ENCODE results near the gene CNTNAP5.

The CNTNAP5 gene

DNA sequence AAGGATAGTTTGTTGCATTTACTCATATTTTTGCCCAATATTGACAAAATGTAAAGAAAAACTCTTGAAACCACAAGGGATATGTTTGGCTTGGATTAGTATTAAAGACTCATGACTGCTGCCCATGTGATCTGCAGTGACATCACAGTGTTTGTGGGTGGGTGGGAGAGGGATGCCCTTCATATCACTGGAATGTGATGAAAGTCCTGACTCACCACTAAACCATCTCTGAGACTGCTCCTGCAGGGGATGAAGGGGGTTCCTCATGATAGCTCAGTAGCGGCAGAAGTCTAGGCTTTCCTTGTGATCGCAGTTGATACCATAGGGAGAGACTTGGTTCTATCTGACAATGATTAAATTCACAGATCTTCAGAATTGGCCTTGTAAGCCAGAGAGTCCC is 451.2 kb downstream of the CNTNAP5 start:
- peak; percentile 52 for DNase-seq (ENCODE audit: low read depth)

DNA sequence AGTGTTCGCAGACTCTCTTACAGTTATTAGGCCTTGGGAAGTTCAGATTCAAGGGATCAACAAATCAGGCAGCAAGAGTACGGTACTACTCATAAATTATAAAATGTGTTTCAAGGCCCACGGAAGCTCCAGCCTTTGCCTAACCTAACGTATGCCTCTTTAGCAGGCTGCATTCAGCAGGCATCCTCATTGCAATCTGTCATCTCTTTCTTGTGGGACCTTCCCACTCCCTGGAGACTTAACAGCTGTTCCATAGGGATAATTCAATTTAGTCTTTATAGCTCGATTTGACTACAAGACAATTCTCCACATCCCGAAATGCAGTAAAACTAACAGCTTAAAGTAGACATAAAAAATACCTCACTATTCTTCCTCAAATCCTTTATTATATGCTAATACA is 453.7 kb downstream of the CNTNAP5 start:
- no peak for DNase-seq (ENCODE audit: low read depth)

DNA sequence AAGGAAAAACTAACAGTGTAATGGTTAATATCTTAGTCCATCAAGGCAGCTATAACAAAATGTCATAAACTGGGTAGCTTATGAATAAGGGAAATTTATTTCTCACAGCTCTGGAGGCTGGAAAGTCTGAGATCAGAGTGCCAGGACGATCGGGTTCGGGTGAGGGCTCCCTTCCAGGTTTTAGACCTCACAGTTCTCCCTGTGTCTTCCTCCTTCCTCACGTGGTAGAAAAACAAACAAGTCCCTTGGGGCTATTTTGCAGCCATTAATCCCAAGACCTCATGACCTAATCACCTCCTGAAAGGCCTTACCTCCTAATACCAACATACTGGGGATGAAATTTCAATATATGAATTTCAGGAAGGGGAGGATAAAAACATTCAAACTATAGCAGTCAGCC is 455.9 kb downstream of the CNTNAP5 start:
- DNase-seq (ENCODE audit: low read depth) = no peak

DNA sequence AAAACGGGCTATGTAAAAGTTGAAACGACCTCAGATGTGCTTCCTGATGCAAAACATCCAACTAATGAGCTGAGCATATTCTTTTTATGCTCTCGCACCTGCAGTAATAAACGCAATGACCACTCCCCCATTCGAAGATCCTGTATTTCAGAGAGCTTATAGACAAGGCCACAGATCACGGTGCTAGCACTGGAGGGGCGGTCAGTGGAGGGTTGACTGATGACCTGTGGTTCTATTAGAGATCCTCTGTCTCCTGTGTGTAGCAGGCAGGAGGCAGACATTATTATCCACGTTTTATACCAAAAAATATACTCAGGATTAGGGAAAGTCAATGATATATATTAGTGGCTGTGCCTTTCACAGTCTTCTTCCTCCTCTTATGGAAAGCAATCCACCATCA is 457.0 kb downstream of the CNTNAP5 start:
- no peak for DNase-seq (ENCODE audit: low read depth)

DNA sequence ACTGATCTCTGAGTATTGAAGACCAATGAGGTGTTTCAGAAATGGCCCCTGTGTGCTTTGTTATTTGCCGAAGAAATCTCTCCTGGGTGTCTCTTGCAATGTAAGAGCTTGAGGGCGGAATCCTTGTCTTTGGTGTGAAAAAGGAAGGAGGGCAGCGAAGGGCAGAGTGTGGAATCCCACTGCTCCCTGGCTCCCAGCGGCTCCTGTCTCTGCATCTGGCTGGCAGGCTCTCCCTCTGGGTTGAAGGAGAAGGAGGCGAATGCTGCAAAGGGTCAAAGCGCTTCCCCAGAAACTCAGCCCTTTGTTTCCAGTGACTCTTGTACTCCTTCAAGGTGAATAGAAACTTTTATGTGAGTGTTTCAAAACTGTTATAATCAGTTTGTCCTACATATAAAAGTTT is 457.5 kb downstream of the CNTNAP5 start:
- DNase-seq (ENCODE audit: low read depth) = no peak

DNA sequence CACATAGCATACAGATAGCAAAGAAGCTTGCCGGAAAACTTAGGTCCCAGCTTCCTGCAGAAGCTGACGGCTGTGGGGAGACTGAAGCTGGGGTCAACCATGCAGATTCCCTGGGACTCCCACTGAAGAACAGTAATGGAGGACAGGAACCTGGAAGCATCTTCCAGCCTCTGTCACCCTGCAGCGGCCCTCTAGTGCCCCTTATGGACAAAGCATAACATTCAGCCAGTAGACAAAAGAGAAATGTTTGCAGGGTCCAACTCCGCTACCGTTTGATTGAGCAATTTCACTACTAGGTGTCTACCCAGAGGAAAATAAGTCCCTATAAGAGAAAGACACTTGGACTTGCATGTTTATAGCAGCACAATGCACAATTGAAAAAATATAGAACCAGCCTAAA is 460.6 kb downstream of the CNTNAP5 start:
- no peak for DNase-seq (ENCODE audit: low read depth)

DNA sequence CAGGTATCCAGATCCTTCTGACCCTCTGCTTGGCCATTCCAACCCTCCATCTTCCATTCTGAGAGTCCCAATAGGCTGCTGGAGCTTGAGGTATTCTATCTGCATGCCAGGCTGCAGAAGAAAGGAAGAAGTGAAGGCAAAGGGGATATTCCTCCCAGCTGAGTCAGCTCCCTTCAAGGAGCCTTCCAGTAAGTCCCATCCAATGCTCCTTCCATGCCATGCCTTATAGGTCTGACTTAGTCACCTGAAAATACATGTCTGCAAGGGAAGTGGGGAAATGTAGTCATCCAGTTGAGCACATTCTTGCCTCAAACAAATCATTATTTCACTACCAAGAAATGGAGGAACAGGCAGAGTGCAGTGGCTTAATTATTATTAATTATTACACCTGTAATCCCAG is 464.6 kb downstream of the CNTNAP5 start:
- DNase-seq (ENCODE audit: low read depth) = peak; percentile 2

DNA sequence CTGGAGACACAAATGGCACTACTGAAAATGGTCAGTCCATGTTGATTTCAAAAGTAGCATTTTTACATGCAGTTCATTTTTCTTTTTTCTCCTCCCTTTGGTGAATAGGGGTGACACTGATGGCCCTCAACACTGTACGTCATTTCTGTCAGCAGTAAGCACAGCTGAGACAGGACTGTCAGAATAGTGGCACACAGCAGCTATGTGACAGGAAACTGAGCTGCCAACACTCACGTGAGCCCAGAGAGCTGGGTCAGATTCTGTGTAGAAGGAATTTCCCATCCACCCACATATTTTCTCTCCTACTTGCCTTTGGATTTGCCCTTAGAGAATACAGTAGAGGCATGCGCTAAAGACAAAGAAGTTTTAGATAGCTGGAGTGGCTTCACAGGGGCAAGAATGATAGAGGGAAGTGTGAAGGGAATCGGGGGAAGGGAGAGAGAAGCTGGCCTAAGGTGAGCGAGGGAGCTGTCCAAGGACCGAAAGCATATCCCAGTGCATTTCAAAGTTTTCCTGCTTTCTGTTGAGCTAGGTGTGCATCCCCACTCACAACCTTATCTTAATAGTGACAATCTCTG is 476.6 kb downstream of the CNTNAP5 start:
- DNase-seq (ENCODE audit: low read depth) = no peak

DNA sequence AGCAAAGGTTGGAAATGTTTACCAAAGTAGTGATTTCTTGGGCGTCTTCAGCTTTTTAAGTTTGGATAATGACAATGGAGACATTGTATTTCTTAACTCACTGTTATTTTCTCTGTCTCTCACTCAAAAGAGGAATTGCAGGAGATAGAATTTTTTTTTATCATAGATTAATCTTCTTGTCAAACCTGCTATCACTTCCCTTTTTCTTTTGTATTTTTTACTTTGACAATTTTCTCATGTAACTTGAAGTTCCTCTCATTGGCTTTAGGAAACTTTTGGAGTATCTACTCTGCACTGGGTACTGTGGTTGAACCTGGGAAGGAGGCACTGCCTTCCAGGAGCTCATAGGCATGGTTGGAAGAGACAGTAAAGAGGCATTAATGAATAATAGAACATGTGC is 489.1 kb downstream of the CNTNAP5 start:
- DNase-seq (ENCODE audit: low read depth) = no peak

DNA sequence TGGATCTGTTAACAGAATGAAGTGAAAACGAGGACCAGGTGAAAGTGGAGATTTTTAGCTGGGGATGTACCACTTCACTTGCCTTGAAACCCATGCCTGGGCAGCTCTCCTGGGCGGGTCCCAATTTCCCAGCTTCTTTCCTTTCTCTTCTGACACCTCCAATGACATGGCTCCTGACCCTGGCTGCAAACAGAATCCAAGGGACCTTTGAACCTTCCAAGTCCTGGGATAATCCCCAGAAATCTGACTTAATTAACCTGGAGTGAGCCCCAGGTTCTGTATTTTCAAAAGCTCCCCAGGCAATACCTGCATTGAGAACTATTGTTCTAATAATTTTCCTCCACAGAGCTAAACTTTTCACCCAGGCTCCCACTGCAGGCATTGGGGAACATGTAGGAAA is 495.9 kb downstream of the CNTNAP5 start:
- DNase-seq (ENCODE audit: low read depth) = no peak

DNA sequence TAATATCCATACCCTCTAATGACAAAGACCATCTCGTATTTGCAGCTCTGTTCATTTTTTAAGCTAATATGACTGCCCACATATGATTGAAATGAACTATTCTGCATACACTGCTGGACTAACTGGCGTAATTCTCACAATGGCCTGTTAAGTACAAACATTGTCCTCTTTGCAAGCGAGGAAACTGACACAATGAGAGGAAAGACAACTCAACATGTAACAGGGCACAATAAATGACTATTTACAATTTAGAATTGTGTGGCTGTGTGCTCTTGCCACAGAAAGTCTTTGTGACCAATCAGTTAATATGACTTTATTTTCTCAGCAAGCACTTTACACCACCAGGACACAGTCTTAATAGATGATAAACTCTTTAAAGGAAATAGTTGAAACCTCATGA is 498.0 kb downstream of the CNTNAP5 start:
- DNase-seq (ENCODE audit: low read depth) = no peak

DNA sequence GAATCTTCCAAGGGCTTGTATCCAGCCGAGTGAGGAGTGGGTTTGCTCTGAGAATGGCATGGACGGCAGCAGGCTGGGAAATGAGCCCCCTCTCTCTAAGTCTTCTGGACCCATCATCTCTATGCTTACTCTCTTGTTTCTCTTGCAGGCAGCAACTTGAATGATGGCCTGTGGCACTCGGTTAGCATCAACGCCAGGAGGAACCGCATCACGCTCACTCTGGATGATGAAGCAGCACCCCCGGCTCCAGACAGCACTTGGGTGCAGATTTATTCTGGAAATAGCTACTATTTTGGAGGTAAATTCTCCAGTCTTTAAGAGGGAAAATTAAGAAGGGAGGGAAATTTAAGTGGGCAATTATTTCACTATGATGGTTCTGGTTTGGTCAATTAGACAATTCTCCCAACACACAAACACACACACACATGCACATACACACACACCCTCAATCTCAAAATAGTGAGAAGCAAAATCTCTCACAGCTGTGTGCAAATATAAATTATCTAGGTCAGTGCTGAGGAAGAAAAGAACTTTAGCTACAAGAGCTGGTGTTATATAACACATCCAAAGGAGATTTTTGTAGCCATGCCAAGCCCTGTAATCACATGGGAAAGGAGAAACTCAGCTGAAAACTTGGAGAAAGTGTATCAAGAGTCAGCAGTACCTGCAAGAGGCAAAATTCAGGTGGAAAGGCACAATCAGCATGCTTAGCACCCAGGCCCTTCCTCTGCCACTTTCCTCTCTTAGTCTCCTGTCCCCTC is 499.2 kb downstream of the CNTNAP5 start:
- no peak for DNase-seq (ENCODE audit: low read depth)

DNA sequence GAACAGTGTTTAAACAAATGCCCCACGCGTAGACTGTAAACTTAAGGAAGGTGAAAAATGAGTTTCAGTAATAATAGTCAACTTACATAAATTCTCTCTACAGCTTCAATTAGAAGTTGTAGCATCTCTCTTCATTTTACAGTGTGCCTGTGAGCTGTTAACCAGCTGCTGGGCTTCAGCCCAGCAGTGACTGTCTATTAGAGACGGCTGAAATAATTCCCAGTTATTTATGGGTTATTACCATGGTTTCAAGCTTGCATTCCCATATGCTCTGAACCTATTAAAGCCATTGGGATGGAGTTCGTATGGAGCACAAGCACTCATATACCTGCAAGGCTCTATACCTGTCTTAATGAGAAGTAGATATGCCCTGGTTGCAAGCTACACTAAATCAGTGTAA is 501.1 kb downstream of the CNTNAP5 start:
- no peak for DNase-seq (ENCODE audit: low read depth)

DNA sequence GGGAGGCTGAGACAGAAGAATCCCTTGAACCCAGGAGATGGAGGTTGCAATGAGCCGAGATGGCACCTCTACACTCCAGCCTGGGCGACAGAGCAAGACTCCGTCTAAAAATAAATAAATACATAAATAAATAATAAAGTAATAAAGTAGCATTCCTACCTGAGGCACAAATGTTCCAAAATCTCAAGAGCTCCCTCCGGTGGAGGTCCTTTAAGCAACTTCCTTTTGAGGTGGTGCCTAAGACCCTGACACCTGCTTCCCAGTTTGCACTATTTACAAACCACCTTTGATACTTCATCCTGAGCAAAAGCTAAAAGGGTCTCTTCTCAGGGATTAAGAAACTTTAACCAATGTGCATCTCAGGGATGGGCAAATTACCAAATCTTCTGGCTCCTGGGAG is 505.1 kb downstream of the CNTNAP5 start:
- DNase-seq (ENCODE audit: low read depth) = peak; percentile 1

DNA sequence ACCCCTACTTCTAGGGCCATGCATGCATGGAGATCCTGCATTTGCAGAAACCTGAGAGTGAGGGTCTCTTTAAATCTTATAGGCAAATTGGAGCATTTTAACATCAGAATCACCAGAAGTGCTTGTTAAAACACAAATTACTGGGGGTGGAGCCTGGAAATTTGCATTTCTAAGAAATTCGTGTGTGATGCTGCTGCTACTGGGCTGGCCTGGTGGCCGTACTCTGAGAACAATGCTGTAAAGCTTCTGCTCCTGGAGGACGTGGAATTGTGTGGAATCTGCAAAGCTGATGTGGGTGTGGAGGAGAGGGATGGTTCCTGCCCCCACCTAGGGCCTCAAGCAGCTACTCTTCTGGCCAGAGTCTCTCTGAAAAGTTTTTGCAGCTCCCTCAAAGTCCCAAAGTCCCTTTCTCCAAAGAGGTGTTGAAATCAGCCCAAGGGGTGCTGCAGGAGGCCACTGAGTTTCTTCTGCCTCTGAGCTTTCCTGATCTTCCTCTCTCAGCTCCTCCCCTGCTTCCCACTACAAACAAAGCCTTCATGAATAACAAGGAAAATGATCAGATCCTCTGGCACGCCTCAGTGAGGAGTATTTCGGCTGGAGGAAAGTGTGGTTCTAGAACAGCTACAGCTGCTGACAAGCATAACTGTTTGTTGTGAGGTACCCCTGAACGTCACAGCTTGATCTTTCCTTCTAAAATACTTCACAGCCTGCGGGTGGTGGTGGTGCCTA is 508.3 kb downstream of the CNTNAP5 start:
- no peak for DNase-seq (ENCODE audit: low read depth)

DNA sequence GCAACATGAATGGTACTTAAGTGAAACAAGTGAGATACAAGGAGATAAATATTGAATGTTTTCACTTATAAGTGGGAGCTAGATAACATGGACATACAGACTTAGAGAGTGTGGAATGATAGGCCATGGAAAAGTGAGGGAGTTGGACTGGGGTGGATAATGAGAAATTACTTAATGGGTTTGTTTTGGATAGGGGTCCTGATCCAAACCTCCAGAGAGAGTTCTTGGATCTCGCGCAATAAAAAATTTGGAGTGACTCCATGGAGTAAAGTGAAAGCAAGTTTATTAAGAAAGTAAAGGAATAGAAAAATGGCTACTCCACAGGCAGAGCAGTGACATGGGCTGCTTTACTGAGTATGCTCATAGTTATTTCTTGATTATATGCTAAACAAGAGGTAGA is 508.9 kb downstream of the CNTNAP5 start:
- no peak for DNase-seq (ENCODE audit: low read depth)

DNA sequence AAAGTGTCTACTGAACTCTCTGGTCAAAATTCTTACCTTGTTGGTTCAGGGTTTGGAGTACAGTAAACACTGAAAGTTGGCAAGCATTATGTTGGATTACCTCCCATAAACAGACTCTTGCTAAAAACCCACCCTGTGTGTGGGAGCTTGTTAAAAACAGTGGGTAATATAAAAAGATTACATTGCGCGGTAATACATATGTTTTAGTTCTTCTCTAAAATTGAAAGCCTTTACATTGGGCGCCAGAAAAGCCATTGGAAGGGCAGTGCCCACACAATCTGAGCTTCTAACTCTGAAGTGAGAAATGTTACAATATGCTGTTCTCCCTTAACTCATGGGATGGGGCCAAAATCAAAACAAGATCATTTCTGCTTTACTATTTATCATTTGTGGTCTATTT is 510.7 kb downstream of the CNTNAP5 start:
- DNase-seq (ENCODE audit: low read depth) = no peak

DNA sequence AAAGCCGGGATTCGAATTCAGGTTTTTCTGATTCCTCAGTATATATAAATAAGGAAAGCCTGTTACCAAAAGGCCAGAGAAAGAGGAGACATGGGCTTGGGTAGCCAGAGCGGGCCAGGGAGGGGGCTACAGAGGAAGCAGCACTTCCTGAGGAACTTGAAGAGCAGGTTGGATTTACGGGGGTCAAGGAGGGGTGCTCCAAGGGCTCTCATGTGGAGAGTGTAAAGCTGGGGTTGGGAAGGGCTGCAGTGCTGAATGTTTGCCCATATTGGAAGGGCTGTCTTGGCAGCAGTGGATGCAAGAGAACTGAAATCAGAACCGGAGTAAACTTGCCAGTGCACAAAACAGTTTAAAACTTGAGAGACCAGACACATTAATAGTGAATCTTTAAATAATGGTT is 511.5 kb downstream of the CNTNAP5 start:
- DNase-seq (ENCODE audit: low read depth) = no peak

DNA sequence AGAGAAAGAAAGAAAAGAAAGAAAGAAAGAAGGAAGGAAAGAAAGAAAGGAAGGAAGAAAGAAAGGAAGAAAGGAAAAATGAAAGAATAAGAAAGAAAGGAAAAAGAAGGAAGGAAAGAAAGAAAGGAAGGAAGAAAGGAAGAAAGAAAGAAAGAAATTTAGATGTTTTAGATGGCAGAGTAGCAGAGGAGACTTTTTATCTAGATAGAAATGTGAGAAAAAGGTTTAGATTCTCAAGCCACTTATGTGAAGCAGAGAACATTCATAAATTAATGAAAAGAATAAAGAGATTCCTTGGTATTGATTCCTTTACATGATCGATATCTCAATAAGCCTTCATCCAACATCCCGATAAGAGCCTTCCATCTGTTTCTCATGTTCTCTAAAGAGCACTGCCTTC is 513.5 kb downstream of the CNTNAP5 start:
- DNase-seq (ENCODE audit: low read depth) = no peak

DNA sequence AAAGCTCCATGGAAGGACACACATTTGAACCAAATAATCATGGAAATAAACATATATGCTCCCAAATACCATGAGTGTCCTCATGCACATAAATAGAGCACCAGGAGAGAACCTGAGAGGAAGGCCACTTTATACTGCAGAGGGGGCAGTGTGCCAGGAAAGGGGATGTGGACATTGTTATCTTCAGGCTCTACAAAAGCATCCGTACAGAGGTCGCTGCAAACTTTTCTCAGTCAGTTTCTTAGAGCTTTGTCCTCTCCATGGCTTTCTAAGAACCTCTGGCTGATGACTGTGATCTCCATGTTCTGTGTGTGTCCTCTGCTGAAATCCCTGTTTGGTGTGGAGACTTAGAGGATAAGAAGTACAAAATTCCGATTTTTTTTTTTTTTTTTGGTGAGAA is 515.7 kb downstream of the CNTNAP5 start:
- DNase-seq (ENCODE audit: low read depth) = no peak

DNA sequence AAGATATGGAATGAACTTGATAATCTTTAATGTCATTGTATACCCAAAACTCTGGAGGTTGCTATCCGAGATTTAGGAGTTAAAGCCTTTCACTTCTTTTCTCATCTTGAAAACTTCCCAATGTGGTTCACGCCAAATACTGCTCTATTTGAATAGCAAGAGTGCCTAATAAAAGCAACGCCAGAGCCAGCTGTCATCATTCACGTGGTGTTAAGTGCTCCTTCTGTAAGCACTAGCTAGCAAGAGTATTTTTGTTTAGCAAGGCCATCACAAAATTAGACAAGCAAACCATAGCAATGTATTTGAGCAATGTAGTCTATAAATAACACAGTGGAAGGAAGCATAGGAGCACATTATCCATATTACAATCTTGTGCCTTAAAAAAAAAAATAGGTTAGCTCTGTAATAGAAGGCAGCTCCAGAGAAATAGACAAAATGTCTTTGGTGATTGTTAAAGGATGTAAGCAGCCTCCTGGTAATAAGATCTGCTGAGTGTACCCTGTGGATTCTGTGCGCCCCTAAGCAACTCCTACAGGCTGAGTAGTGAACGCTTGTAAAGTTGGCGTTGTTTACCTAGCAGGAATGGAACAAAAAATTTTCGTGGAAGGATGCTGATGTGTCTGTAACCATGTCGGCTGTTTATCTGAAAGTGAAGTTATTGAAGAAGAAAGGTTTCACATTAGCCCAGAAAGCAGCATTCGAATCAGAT is 518.0 kb downstream of the CNTNAP5 start:
- DNase-seq (ENCODE audit: low read depth) = no peak

DNA sequence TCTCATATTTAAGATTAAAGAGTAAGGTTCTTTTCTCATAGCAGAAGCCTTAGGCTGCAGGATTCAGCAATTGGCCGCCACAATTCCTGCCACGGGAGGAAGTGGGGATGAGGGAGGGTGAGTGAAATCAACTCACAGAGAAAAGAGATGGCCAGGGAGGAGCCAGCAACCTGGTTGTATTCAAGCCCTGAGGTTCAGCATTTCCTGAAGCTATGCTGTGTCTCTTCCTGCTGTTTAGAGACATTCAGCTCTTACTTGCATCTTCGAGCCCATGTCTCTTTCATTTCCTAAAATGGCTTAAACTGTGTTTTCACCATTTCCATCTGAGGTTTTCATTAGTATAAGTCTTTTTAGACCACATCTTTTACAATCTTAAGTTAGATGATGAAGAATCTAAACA is 522.6 kb downstream of the CNTNAP5 start:
- no peak for DNase-seq (ENCODE audit: low read depth)
